Measurements from ENCODE around the gene HCN3.

Gene HCN3

DNA sequence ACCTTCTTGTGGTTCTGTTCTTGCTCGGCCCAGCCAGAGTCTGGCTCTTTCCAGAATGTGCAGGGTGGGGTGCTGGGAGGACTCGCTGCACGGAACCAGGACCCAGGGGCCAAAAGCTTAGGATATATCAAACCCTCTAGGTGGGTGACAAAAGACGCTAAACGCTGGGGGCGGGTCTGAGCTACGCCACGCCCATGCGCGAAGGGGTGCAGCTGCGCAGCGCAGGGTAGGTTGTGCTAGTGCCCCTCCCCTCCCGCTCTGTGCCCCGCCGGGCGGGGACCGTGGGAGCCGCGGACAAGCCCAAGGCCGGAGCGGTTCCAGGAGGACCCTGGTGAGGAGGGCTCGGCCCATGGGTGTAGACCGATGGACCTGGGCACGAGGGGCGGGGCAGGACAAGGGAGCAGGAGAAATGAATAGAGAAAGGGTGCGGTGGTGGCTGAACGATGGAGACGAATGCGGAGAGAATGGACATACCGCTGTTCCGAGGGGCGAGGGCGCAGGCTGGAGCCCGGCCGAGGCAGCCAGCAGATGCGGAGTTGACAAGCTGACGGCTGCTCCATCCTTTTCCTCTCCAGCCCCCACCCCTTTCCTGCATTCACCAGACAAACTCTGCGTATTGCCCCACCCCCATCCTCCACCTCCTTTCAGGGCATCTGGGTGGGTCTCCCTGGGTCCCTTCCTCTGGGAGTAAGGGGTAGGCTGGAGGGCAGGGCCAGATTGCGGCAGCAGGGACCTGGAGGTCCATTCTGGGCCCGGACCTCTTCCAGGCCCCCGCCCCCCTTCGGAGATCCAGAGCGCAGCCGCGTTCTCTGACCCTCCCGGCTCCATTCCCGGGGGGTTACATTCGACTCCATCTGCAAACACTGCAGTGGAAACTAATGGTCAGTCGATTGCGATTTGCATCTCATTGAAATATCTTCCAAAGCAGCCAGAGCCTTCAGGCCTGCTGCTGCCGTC is 43.7 kb downstream of the HCN3 start, which contains the start of gene RUSC1:
RUSC1 (plus strand) TSS at position 234 of the 957 bp plus-strand sequence. CDS start 880 bp downstream, outside the sequence.
- Histone ChIP-seq H3K9ac (ENCODE audit: low read depth, low read length) (peak within 1 kb of the TSS; percentile 36), H3K4me3 (ENCODE audit: low read length) (peak within 1 kb of the TSS; percentile 95), H3K4me1 (ENCODE audit: control insufficient read depth, insufficient read depth, low read length) (peaks cover 30% of the 10 kb centered on the region), H3K4me2 (ENCODE audit: low read length) (peak within 1 kb of the TSS; percentile 99), H3K36me3 (ENCODE audit: insufficient read depth, low read length) (peaks cover 28% of the 10 kb centered on the region), H3K27me3 (ENCODE audit: control insufficient read depth, insufficient read depth, low read length) (no peaks in the 10 kb centered on the region), H3K9me3 (replicated peaks; ENCODE audit: low read length) (no peaks in the 10 kb centered on the region)

DNA sequence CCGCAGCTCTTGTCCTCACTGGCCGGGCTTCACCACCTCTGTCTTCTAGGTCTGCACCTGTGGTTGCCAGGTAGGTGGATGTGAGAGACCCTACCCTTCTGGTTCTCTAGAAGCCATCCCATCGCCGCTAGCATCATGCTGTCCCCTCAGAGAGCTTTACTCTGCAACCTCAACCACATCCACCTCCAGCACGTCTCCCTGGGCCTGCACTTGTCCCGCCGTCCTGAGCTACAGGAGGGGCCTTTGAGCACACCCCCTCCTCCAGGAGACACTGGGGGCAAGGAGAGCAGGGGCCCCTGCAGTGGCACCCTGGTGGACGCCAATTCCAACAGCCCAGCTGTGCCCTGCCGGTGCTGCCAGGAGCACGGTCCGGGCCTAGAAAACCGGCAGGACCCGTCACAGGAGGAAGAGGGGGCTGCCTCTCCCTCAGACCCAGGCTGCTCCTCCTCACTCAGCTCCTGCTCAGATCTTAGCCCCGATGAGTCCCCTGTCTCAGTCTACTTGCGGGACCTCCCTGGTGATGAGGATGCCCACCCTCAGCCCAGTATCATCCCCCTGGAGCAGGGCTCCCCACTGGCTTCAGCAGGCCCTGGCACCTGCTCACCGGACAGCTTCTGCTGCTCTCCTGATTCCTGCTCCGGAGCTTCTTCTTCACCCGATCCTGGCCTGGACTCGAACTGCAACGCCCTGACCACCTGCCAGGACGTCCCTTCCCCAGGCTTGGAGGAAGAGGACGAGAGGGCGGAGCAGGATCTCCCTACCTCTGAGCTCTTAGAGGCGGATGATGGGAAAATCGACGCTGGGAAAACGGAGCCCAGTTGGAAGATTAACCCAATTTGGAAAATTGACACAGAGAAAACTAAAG is 44.6 kb downstream of the HCN3 start:
- Histone ChIP-seq H3K4me2 (ENCODE audit: low read length) (peak overlapping the region; percentile 99), H3K27me3 (ENCODE audit: control insufficient read depth, insufficient read depth, low read length) (no peaks in the 10 kb centered on the region), H3K9me3 (replicated peaks; ENCODE audit: low read length) (no peaks in the 10 kb centered on the region), H3K9ac (ENCODE audit: low read depth, low read length) (peak overlapping the region; percentile 84), H3K36me3 (ENCODE audit: insufficient read depth, low read length) (peaks cover 37% of the 10 kb centered on the region), H3K4me3 (ENCODE audit: low read length) (peak overlapping the region; percentile 95), H3K4me1 (ENCODE audit: control insufficient read depth, insufficient read depth, low read length) (peaks cover 30% of the 10 kb centered on the region)

DNA sequence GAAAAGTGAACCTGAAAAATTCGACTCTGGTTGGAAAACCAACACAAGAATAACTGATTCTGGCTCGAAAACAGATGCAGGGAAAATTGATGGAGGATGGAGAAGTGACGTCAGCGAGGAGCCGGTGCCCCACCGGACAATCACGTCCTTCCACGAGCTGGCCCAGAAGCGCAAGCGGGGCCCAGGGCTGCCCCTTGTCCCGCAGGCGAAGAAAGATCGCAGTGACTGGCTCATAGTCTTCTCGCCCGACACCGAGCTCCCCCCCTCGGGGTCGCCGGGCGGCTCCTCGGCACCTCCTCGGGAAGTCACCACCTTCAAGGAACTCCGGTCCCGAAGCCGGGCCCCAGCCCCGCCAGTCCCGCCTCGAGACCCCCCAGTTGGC is 45.3 kb downstream of the HCN3 start:
- H3K4me2 ChIP-seq (ENCODE audit: low read length), result peak overlapping the region; percentile 99
- no peaks in the 10 kb centered on the region for H3K9me3 ChIP-seq (replicated peaks; ENCODE audit: low read length)
- H3K4me1 ChIP-seq (ENCODE audit: control insufficient read depth, insufficient read depth, low read length), result peaks cover 30% of the 10 kb centered on the region
- peaks cover 40% of the 10 kb centered on the region for H3K36me3 ChIP-seq (ENCODE audit: insufficient read depth, low read length)
- peak overlapping the region; percentile 84 for H3K9ac ChIP-seq (ENCODE audit: low read depth, low read length)
- H3K27me3 ChIP-seq (ENCODE audit: control insufficient read depth, insufficient read depth, low read length), result no peaks in the 10 kb centered on the region
- peak overlapping the region; percentile 95 for H3K4me3 ChIP-seq (ENCODE audit: low read length)

DNA sequence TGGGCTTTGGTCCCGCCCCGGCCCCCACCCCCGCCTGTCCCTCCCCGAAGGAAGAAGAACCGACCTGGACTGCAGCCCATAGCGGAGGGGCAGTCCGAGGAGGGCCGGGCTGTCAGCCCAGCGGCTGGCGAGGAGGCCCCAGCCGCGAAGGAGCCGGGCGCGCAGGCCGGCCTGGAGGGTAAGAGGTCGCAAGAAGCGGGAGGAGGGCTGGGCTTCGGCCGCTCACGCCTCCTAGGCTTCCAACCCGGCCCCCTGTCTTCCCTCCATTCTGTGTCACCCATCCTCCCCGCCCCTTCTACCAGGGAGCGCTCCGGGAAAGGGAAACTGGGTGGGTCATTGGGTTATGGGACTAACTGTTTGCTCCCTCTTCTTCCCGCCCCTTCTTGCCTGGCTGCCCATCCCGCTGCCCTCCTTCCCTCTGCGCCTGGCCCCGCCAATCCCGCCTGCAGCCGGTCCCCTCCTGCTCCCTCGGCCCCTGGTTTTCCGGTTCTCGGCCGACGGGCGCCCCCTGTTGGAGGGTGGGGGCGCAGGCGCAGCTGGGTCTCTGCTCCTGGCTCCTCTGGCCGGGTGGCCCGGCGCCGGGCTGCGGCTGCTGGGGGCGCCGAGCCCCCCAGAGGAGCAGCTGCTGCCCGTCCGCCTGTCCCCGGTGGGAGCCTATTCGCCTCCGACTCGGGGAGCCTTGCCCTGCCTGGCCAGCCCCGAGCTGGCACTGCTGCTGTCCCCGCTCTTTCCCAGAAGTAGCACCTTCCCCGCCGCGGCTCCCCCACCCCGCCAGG is 45.9 kb downstream of the HCN3 start:
- H3K27me3 ChIP-seq (ENCODE audit: control insufficient read depth, insufficient read depth, low read length), result no peaks in the 10 kb centered on the region
- H3K4me2 ChIP-seq (ENCODE audit: low read length), result peak overlapping the region; percentile 99
- H3K4me1 ChIP-seq (ENCODE audit: control insufficient read depth, insufficient read depth, low read length), result peaks cover 30% of the 10 kb centered on the region
- H3K9me3 ChIP-seq (replicated peaks; ENCODE audit: low read length), result no peaks in the 10 kb centered on the region
- H3K4me3 ChIP-seq (ENCODE audit: low read length), result peak overlapping the region; percentile 95
- peaks cover 39% of the 10 kb centered on the region for H3K36me3 ChIP-seq (ENCODE audit: insufficient read depth, low read length)
- H3K9ac ChIP-seq (ENCODE audit: low read depth, low read length), result peak overlapping the region; percentile 84

DNA sequence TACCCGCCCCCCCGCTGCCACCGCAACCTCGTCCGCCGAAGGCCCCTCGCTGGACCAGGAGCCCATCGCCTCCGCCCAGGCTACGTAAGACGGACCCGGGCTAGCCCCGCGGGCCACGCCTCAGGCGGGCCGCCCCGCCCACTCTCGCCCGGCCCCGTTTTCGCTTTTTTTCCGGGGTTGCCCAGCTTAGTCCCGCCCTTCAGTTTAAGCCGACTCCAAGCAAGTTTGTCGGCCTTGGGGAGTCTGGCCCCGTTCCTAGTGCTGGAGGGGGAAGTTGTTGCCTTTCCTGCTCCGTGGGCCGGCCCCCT is 46.4 kb downstream of the HCN3 start:
- no peaks in the 10 kb centered on the region for H3K27me3 ChIP-seq (ENCODE audit: control insufficient read depth, insufficient read depth, low read length)
- peaks cover 30% of the 10 kb centered on the region for H3K4me1 ChIP-seq (ENCODE audit: control insufficient read depth, insufficient read depth, low read length)
- H3K9me3 ChIP-seq (replicated peaks; ENCODE audit: low read length), result no peaks in the 10 kb centered on the region
- H3K36me3 ChIP-seq (ENCODE audit: insufficient read depth, low read length), result peaks cover 37% of the 10 kb centered on the region
- H3K9ac ChIP-seq (ENCODE audit: low read depth, low read length), result peak overlapping the region; percentile 84
- peak overlapping the region; percentile 95 for H3K4me3 ChIP-seq (ENCODE audit: low read length)
- peak overlapping the region; percentile 99 for H3K4me2 ChIP-seq (ENCODE audit: low read length)

DNA sequence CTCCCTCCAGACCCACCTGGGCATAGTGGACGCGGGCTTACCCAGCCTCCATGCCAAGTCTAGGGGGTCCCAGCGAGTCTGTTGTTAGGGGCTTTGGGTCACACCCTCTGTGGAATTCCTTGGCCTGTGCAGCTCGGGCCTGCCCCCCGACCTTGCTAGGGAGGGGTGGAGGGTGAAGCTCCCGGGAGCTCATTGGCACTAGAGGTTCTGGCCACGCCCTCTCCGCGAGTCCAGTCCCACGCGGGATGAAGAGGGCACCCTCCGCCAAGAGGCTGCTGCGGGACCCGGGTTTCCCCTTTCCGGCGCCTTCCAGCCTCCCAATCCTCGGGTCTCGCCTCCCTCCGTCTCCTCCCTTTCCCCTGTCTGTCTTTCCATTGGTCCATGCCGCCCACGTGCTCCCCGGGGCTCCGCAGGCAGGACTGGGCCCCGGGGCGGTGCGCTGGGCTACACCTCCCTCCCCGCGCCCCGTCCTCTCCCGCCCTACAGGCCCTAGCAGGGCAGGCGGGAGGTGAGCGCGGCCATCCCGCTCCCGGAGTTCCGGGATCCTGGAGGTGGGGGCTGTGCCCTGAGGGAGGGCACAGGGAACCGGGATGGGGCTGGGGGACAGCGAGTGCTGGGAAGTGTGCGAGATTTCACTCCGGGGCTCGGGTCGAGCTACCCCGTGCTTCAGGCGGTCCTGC is 46.9 kb downstream of the HCN3 start:
- Histone ChIP-seq H3K4me2 (ENCODE audit: low read length) (peak overlapping the region; percentile 99), H3K9ac (ENCODE audit: low read depth, low read length) (peak overlapping the region; percentile 84), H3K36me3 (ENCODE audit: insufficient read depth, low read length) (peaks cover 34% of the 10 kb centered on the region), H3K27me3 (ENCODE audit: control insufficient read depth, insufficient read depth, low read length) (no peaks in the 10 kb centered on the region), H3K4me3 (ENCODE audit: low read length) (peak overlapping the region; percentile 95), H3K9me3 (replicated peaks; ENCODE audit: low read length) (no peaks in the 10 kb centered on the region), H3K4me1 (ENCODE audit: control insufficient read depth, insufficient read depth, low read length) (peaks cover 30% of the 10 kb centered on the region)

DNA sequence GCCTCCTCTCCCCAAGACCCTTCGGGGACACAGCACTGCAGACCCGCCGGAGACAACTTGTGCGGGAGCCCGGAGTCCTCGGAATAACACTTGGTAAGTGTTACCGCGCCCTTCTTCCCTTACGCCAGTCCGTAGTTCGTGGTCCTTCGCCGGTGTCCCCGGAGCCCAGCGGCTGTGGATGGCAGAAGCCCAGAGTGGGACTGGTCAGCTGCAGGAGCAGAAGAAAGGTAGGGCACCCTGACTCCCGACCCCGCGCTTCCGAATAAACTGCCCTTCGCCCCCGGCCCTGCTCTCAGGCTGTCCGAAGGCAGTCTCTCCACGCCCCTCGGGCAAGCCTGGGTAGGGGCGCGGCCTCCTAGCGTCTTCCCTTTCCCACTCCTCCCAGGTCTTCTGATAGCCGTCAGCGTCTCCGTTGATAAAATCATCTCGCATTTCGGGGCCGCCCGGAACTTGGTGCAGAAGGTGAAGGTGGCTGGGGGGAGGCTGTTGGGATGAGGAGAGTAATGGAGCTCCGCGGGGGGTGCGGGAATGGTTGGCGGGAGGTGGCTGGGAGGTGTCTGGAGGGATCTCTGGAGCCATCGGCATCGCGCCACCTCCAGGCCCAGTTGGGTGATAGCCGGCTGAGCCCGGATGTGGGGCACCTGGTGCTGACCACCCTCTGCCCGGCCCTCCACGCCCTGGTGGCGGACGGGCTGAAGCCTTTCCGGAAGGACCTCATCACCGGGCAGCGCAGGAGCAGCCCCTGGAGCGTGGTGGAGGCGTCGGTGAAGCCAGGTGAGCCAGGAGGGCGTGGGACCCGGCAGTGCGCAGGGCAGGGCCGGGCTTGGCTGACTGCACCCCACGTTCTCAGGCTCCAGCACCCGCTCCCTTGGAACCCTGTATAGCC is 47.7 kb downstream of the HCN3 start:
- peaks cover 30% of the 10 kb centered on the region for H3K4me1 ChIP-seq (ENCODE audit: control insufficient read depth, insufficient read depth, low read length)
- peak overlapping the region; percentile 99 for H3K4me2 ChIP-seq (ENCODE audit: low read length)
- peak overlapping the region; percentile 84 for H3K9ac ChIP-seq (ENCODE audit: low read depth, low read length)
- H3K36me3 ChIP-seq (ENCODE audit: insufficient read depth, low read length), result peaks cover 30% of the 10 kb centered on the region
- H3K27me3 ChIP-seq (ENCODE audit: control insufficient read depth, insufficient read depth, low read length), result no peaks in the 10 kb centered on the region
- H3K9me3 ChIP-seq (replicated peaks; ENCODE audit: low read length), result no peaks in the 10 kb centered on the region
- peak overlapping the region; percentile 95 for H3K4me3 ChIP-seq (ENCODE audit: low read length)

DNA sequence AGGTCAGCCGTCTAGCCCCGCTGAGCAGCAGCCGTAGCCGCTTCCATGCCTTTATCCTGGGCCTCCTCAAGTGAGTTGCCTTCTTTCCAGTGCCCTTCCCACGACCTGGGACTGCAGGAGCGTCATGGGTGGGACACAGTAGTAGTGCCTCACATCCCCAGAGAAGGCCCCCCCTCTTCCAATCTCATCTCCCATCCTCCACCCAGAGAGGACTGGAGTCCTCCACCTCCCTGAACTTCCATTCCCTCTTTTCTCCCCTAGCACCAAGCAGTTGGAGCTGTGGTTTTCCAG is 48.3 kb downstream of the HCN3 start:
- peaks cover 30% of the 10 kb centered on the region for H3K4me1 ChIP-seq (ENCODE audit: control insufficient read depth, insufficient read depth, low read length)

DNA sequence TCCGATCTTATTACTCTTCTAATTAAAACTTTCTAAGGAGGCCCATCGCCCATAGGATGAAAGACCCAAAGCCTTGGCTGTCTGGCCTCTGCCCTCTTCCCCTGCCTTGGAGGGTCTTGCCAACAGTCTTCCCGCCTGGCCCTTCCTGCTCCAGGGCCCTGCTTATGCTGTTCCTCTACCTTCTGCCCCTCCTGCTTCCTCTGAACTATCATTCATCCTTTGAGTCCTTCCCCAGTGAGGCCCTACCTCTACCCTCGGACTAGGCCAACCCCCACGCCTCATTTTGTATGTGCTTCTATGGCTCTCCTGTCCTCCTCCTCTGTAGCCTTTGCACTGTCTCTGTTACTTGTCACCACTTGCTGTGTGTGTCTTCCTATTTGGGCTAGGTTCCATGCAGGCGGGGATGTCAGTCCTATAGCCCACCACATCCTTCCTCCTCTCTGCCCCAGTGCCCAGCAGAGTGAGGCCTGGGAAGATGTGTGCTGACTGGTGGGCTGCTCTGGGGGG is 48.8 kb downstream of the HCN3 start:
- peak overlapping the region; percentile 99 for H3K4me2 ChIP-seq (ENCODE audit: low read length)
- no peaks in the 10 kb centered on the region for H3K27me3 ChIP-seq (ENCODE audit: control insufficient read depth, insufficient read depth, low read length)
- no peak overlapping the region for H3K4me3 ChIP-seq (ENCODE audit: low read length)
- peaks cover 24% of the 10 kb centered on the region for H3K4me1 ChIP-seq (ENCODE audit: control insufficient read depth, insufficient read depth, low read length)
- peaks cover 37% of the 10 kb centered on the region for H3K36me3 ChIP-seq (ENCODE audit: insufficient read depth, low read length)
- H3K9ac ChIP-seq (ENCODE audit: low read depth, low read length), result peak overlapping the region; percentile 84
- H3K9me3 ChIP-seq (replicated peaks; ENCODE audit: low read length), result no peaks in the 10 kb centered on the region

More for the DNA sequence above, 48.3 kb downstream of the HCN3 start:
- Histone ChIP-seq H3K9ac (ENCODE audit: low read depth, low read length) (peak overlapping the region; percentile 84), H3K27me3 (ENCODE audit: control insufficient read depth, insufficient read depth, low read length) (no peaks in the 10 kb centered on the region), H3K36me3 (ENCODE audit: insufficient read depth, low read length) (peaks cover 32% of the 10 kb centered on the region), H3K9me3 (replicated peaks; ENCODE audit: low read length) (no peaks in the 10 kb centered on the region), H3K4me2 (ENCODE audit: low read length) (peak overlapping the region; percentile 99), H3K4me3 (ENCODE audit: low read length) (peak overlapping the region; percentile 95)

DNA sequence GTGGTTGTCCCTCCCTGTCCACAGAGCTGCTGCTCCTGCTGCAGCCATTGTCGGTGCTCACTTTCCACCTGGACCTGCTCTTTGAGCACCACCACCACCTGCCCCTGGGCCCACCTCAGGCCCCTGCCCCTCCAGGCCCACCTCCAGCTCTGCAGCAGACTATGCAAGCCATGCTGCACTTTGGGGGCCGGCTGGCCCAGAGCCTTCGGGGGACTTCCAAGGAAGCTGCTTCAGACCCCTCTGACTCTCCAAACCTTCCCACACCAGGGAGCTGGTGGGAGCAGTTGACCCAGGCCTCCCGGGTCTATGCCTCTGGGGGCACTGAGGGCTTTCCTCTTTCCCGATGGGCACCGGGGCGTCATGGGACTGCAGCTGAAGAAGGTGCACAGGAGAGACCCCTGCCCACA is 49.4 kb downstream of the HCN3 start:
- Histone ChIP-seq H3K9me3 (replicated peaks; ENCODE audit: low read length) (no peaks in the 10 kb centered on the region), H3K4me3 (ENCODE audit: low read length) (no peak overlapping the region), H3K9ac (ENCODE audit: low read depth, low read length) (no peak overlapping the region), H3K4me1 (ENCODE audit: control insufficient read depth, insufficient read depth, low read length) (peaks cover 19% of the 10 kb centered on the region), H3K36me3 (ENCODE audit: insufficient read depth, low read length) (peaks cover 42% of the 10 kb centered on the region), H3K27me3 (ENCODE audit: control insufficient read depth, insufficient read depth, low read length) (no peaks in the 10 kb centered on the region), H3K4me2 (ENCODE audit: low read length) (no peak overlapping the region)
